GM18502 (cell line): ENCODE measurements around the gene MPEG1.
A peak's percentile ranks its signal among the peaks of the same experiment; 100 is the strongest.

ENCODE experiments used
- ATAC-seq: cut with Tn5 transposase; IDR thresholded peaks from one replicate; pipeline ENCODE4 v1.9.1; 2021; ENCODE audit warnings: mild to moderate bottlenecking; ENCODE audit not compliant: unreplicated experiment, poor library complexity

Gene MPEG1

DNA sequence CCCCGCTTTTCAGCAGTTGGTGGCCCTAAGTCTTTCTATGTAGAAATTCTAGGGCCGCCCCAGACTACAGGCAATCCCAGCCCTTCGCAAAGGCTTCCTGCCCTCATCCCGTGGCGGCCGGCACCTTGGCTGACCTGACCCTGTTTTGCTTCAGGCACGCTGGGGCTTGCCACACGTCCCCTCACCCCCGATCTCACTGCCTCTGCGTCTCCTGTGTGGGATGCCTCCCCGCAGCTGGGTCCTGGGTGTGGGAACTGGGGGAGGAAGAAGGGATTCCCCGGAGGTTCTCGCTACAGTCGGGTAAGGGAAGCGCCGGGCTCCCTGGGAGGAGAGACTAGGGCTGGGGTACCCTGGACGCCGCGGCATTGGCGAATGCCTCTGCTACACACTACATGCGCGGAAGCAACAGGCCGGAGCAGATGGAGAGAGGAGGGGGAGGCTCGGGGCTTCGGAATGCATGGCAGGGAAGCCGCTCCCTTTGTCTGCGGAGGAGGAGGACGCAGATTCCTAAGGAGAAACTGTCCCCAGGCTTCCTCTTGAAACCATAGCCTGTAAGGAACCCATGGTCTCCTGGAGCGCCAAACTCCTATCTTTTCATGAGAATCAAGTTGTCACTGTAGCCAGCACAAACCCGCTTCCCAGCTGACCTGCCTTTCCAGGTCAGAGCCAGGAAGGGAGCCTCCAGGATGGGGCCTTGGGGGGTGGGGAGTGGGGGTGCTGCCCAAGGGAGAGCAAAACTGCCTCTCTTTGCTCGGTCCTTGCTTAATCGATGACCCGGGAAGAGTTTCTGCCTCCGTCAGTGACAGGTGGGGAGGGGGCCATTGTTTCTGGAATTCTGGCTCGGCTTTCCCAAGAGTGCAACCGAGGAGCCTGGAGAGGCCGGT, 39.4 kb downstream of the MPEG1 start:
- ATAC-seq = no peak

DNA sequence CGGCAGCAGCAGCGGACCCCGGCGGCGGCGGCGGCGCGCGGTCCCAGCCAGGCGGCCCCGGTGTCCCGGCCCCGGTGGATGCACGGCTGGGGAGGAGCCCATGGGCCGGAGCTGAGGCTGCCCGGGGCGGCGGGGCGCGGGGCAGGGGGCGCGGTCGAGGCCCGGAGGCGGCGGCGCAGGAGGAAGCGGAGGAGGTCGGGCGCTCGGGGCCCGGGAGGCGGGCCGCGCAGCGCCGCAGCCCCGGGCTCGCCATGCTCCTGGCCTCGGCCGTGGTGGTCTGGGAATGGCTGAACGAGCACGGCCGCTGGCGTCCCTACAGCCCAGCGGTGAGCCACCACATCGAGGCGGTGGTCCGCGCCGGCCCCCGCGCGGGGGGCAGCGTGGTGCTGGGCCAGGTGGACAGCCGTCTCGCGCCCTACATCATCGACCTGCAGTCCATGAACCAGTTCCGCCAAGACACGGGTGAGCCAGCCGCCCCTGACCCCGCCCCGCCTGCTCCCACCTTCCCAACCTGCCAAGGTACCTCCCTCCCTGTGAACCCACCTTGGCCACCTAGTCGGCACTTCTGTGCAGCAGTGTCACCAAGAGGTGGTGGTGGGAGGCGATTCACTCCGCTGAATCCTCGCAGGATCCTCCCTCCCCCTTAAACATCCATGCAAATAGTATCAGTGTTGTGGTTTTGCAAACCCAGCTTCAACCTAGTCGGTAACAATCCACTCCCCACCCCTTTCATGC, 40.2 kb downstream of the MPEG1 start:
- ATAC-seq = peak; percentile 38

GRCh38 chr11:59171508-59172322, 41.0 kb downstream of the MPEG1 start, which contains the start of gene DTX4:
TSS of gene DTX4 (plus strand) at chr11:59172132. CDS start at chr11:59172596, 464 bp downstream.
- ATAC-seq = peak; percentile 76

DNA sequence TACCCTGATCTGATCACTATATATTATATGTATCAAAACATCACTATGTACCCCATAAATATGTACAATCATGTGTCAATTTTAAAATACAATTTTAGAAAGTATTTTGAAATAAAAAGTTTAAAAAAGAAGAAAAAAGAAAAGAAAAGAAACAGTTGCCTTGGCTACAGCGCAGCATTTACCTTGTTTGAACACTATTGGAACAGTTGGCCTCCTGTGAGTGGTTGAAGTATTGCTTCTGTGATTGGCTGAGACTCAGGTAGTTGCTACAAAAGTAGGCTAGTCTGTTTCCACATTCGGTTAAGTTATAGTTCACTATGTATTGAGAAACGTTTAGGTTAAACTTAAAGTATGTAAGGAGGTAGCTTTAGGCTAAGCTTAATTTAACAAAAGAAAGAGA, 48.7 kb downstream of the MPEG1 start:
- no peak for ATAC-seq
